ENCODE data around the gene ARL15. TPM values are rescaled to one million over a fixed set of nuclear protein-coding genes. Genes with fewer than 3 reads are reported as not detected.

Gene ARL15
- total RNA-seq, 1 experiment from 2014 or later = 13.0 TPM

DNA sequence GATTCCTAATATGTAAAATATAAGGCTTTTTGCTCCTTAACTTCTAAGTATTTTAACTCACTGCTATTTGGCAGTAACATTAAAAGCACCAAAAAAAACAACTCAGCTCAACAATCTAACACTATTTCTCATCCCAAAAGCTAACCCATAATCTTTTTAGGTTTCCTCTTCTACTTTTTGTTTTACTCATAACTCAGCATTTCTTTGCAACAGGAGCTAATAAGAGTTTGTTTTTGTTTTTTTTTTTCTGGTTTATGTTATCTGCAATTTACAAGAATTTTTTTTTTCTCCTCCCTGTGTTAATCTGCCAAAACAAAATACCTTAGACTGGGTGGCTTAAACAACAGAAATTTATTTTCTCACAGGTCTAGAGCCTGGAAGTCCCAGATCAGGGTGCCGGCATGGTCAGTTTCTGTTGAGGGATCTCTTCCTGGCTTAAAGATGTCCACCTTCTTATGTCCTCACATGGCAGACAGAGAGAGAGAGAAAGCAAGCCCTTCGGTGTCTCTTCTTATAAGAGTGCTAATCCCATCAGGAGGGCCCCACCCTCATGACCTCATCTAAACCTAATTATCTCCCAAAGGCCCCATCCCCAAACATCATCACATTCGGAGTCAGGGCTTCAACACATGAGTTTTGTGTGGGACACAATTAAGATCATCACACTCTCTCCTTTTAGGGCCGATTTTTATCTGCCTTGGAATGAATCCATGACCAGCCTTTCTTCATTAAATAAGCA lies 31.2 kb downstream of the ARL15 start:
- no peaks in the 10 kb centered on the region for H3K27me3 Mint-ChIP-seq (ENCODE audit: low read depth)

More for the DNA sequence above, 31.2 kb downstream of the ARL15 start:
- H3K27ac Mint-ChIP-seq = 0 out of 7 replicates have a peak overlapping the region, but pooled peaks of 1 of the 3 experiments have one; percentile 4
- no peak for DNase-seq
- no peak overlapping the region for H2AK5ac ChIP-seq (ENCODE audit: insufficient read length, low read length)
- H3K23me2 ChIP-seq (ENCODE audit: insufficient read length, low read depth, low read length, poor library complexity, severe bottlenecking) = no peaks in the 10 kb centered on the region
- no peak overlapping the region for H3K23ac ChIP-seq (ENCODE audit: insufficient read length, low read depth, low read length)
- H3K4me1 Mint-ChIP-seq = peaks cover 9% of the 10 kb centered on the region in 2 experiments
- H3K4me2 ChIP-seq (ENCODE audit: insufficient read depth, insufficient read length, low read length) = no peak overlapping the region
- no peak overlapping the region for H2BK12ac ChIP-seq (ENCODE audit: insufficient read length, low read depth, low read length)
- H2BK20ac ChIP-seq (ENCODE audit: low read depth, low read length, poor library complexity, severe bottlenecking) = no peak overlapping the region
- H3K9me3 Mint-ChIP-seq = peaks cover 3% of the 10 kb centered on the region in 2 experiments; a peak in 2 of 5 replicates
- H2BK15ac ChIP-seq (ENCODE audit: low read depth, low read length) = no peak overlapping the region
- H2AFZ ChIP-seq (ENCODE audit: low read length) = no peak overlapping the region
- H3K14ac ChIP-seq (ENCODE audit: insufficient read depth, low read length) = no peak overlapping the region
- H3K79me1 ChIP-seq (ENCODE audit: insufficient read depth, low read depth, low read length, poor library complexity, severe bottlenecking) = no peaks in the 10 kb centered on the region
- no peaks in the 10 kb centered on the region for H4K20me1 ChIP-seq (ENCODE audit: control insufficient read depth, insufficient read depth, insufficient read length)
- H4K5ac ChIP-seq (ENCODE audit: insufficient read length, low read depth, low read length) = no peak overlapping the region
- no peak overlapping the region for H2BK120ac ChIP-seq (ENCODE audit: low read depth, low read length, poor library complexity, severe bottlenecking)
- H3K4me3 Mint-ChIP-seq = no peak overlapping the region
- H3K9ac ChIP-seq (ENCODE audit: extremely low read depth, insufficient read length, low read length) = no peak overlapping the region
- no peaks in the 10 kb centered on the region for H3K4me1 ChIP-seq (ENCODE audit: insufficient read depth, low read length)
- H3K9me3 ChIP-seq (ENCODE audit: control insufficient read depth, low read depth, low read length) = no peaks in the 10 kb centered on the region
- no peak overlapping the region for H3K18ac ChIP-seq (ENCODE audit: insufficient read length, low read depth, low read length)
- no peak for TF ChIP-seq CTCF (conservative IDR thresholded peaks at IDR 0.05)
- H3K27me3 ChIP-seq (ENCODE audit: insufficient read depth, low read length) = no peaks in the 10 kb centered on the region
- H4K91ac ChIP-seq (ENCODE audit: insufficient read length, low read depth, low read length) = no peak overlapping the region
- H3T11ph ChIP-seq (ENCODE audit: low read length) = no peak overlapping the region
- H3K56ac ChIP-seq (ENCODE audit: insufficient read length, low read depth, low read length) = no peak overlapping the region
- H3K36me3 Mint-ChIP-seq (ENCODE audit: insufficient read depth in 1 of 3, low read depth in 3 of 3) = peaks cover 2 to 7% (median 5%) of the 10 kb centered on the region in 3 experiments; a peak in 6 of 7 replicates
- H4K8ac ChIP-seq (replicated peaks; ENCODE audit: insufficient read length, low read depth, low read length) = no peak overlapping the region
- H2BK5ac ChIP-seq (ENCODE audit: insufficient read length, low read length) = no peak overlapping the region
- no peak overlapping the region for H3K4ac ChIP-seq (ENCODE audit: low read depth, low read length)
- H3K27ac ChIP-seq (ENCODE audit: insufficient read length, low read depth, low read length) = no peak overlapping the region
- H3K79me2 ChIP-seq (ENCODE audit: insufficient read depth, low read length) = no peaks in the 10 kb centered on the region
- no CpG with 5 or more reads among the region's 4 CpGs for WGBS (ENCODE audit: extremely low coverage, insufficient read length, low lambda C conversion rate)
